IMR-90 (cell line): ENCODE data around the gene WNT3. TPM values are rescaled to one million over a fixed set of nuclear protein-coding genes. Genes with fewer than 3 reads are reported as not detected.
A peak's percentile ranks its signal among the peaks of the same experiment; 100 is the strongest.

Experiments
- ATAC-seq: fragments of 200-7000 bp; cut with Tn5 transposase; 2 replicates; pipeline ENCODE4 v1.9.1; 2020; ENCODE audit warnings: low read depth, mild to moderate bottlenecking, moderate library complexity
- BruUV-seq: library from RNA; stranded (reverse); fragments of 400-500 nt; replicated peaks from 2 replicates; lab custom pipeline; 2021; lab: Mats Ljungman, UMichigan
- CTCF ChIA-PET: fragments of 300-600 bp; formaldehyde crosslinking; extraction: SDS; loops from one replicate; lab custom pipeline; 2021; ENCODE audit warnings: antibody characterized with exemption; lab: Yijun Ruan, JAX
- POLR2A ChIA-PET: fragments of 300-600 bp; sonication (Branson Sonifier 250); formaldehyde crosslinking; loops from one replicate; lab custom pipeline; 2022; ENCODE audit warnings: antibody characterized with exemption; ENCODE audit not compliant: unreplicated experiment; lab: Charles Lee
- DNase-seq: peaks from one replicate; pipeline ENCODE4 v3.0.0; 2013
- H2AFZ ChIP-seq: replicated peaks from 2 replicates; pipeline ENCODE3; 2013; ENCODE audit warnings: low read length, mild to moderate bottlenecking; ENCODE audit not compliant: poor library complexity
- H2AK5ac ChIP-seq: 2 replicates; pipeline ENCODE4 v1.6.1; 2013; ENCODE audit warnings: low read depth, low read length, inconsistent platforms
- H2AK9ac ChIP-seq: replicated peaks from 2 replicates; pipeline ENCODE3; 2013; ENCODE audit warnings: mild to moderate bottlenecking, low read depth, low read length, moderate library complexity; ENCODE audit not compliant: poor library complexity
- H2BK120ac ChIP-seq: 2 replicates; pipeline ENCODE4 v1.6.1; 2013; ENCODE audit warnings: low read depth, low read length, inconsistent platforms
- H2BK15ac ChIP-seq: 3 replicates; pipeline ENCODE4 v1.6.1; 2013; ENCODE audit warnings: low read depth, low read length, inconsistent platforms
- H2BK20ac ChIP-seq: 2 replicates; pipeline ENCODE4 v1.6.1; 2013; ENCODE audit warnings: low read depth, mild to moderate bottlenecking, inconsistent platforms, low read length, moderate library complexity
- H2BK5ac ChIP-seq: 2 replicates; pipeline ENCODE4 v1.6.1; 2013; ENCODE audit warnings: mild to moderate bottlenecking, low read depth, low read length, inconsistent platforms; ENCODE audit not compliant: poor library complexity, severe bottlenecking
- H3K14ac ChIP-seq: replicated peaks from 2 replicates; pipeline ENCODE4 v1.6.1; 2013; ENCODE audit warnings: low read depth, low read length, inconsistent platforms
- H3K18ac ChIP-seq: 2 replicates; pipeline ENCODE4 v1.6.1; 2013; ENCODE audit warnings: low read depth, low read length, control low read depth
- H3K23ac ChIP-seq: 2 replicates; pipeline ENCODE4 v1.6.1; 2013; ENCODE audit warnings: low read depth, low read length, inconsistent platforms
- H3K27ac ChIP-seq: 2 replicates; pipeline ENCODE4 v1.5.1; 2013; ENCODE audit warnings: mild to moderate bottlenecking, control low read depth, low read length; ENCODE audit not compliant: insufficient read depth
- H3K27me3 ChIP-seq: 2 replicates; pipeline ENCODE4 v1.6.1; 2013; ENCODE audit warnings: low read length; ENCODE audit not compliant: control insufficient read depth, insufficient read depth
- H3K36me3 ChIP-seq: 2 replicates; pipeline ENCODE4 v1.6.1; 2013; ENCODE audit warnings: low read length, mixed read lengths; ENCODE audit not compliant: control insufficient read depth, insufficient read depth
- H3K4ac ChIP-seq: 2 replicates; pipeline ENCODE4 v1.6.1; 2013; ENCODE audit warnings: low read depth, low read length, inconsistent platforms
- H3K4me1 ChIP-seq: 2 replicates; pipeline ENCODE4 v1.6.1; 2013; ENCODE audit warnings: low read length, mixed read lengths; ENCODE audit not compliant: control insufficient read depth, insufficient read depth
- H3K4me2 ChIP-seq: 2 replicates; pipeline ENCODE4 v1.6.1; 2013; ENCODE audit warnings: low read depth, mild to moderate bottlenecking, control low read depth, low read length, moderate library complexity
- H3K4me3 ChIP-seq: 2 replicates; pipeline ENCODE4 v1.5.1; 2013; ENCODE audit warnings: low read depth, mild to moderate bottlenecking, control low read depth, low read length, moderate library complexity; ENCODE audit not compliant: insufficient read depth
- H3K56ac ChIP-seq: 2 replicates; pipeline ENCODE4 v1.6.1; 2013; ENCODE audit warnings: low read length, inconsistent platforms; ENCODE audit not compliant: insufficient read depth; ENCODE audit errors: extremely low read depth
- H3K79me1 ChIP-seq, 2 experiments: 2 replicates each; pipeline ENCODE4 v1.6.1; 2013; ENCODE audit warnings: low read length in 2 of 2, inconsistent platforms in 1 of 2, low read depth in 1 of 2
- H3K9ac ChIP-seq: 2 replicates; pipeline ENCODE4 v1.6.1; 2013; ENCODE audit warnings: low read depth, low read length, control low read depth
- H3K9me1 ChIP-seq: 2 replicates; pipeline ENCODE4 v1.6.1; 2013; ENCODE audit warnings: low read length, inconsistent platforms; ENCODE audit not compliant: insufficient read depth
- H3K9me3 ChIP-seq: 2 replicates; pipeline ENCODE4 v1.6.1; 2013; ENCODE audit warnings: low read length; ENCODE audit not compliant: control insufficient read depth, insufficient read depth
- H4K20me1 ChIP-seq: 2 replicates; pipeline ENCODE4 v1.6.1; 2013; ENCODE audit warnings: low read length, inconsistent platforms; ENCODE audit not compliant: insufficient read depth
- H4K5ac ChIP-seq: 2 replicates; pipeline ENCODE4 v1.6.1; 2013; ENCODE audit warnings: mild to moderate bottlenecking, low read depth, low read length, control low read depth
- H4K8ac ChIP-seq, 2 experiments: 2 replicates each; pipeline ENCODE4 v1.6.1; 2013; ENCODE audit warnings: low read depth in 2 of 2, low read length in 2 of 2, control low read depth in 1 of 2, inconsistent platforms in 1 of 2
- H4K91ac ChIP-seq: 2 replicates; pipeline ENCODE4 v1.6.1; 2013; ENCODE audit warnings: low read depth, low read length, inconsistent platforms; ENCODE audit not compliant: insufficient read depth
- BHLHE40 ChIP-seq: fragments of 150-350 bp; IDR thresholded peaks from 2 replicates; pipeline ENCODE4 v1.6.1; 2016; ENCODE audit warnings: mild to moderate bottlenecking, low read depth, low read length
- CEBPB ChIP-seq: IDR thresholded peaks from 2 replicates; pipeline ENCODE4 v1.6.1; 2012; ENCODE audit warnings: low read depth, low read length, improper control_type of control experiment
- CHD1 ChIP-seq: IDR thresholded peaks from 2 replicates; pipeline ENCODE4 v1.6.1; 2012; ENCODE audit warnings: low read depth, low read length, improper control_type of control experiment
- CTCF ChIP-seq: conservative IDR thresholded peaks from 2 replicates; pipeline ENCODE4 v1.5.1; 2012; ENCODE audit warnings: mild to moderate bottlenecking, low read depth, low read length, improper control_type of control experiment
- ELK1 ChIP-seq: fragments of 150-350 bp; IDR thresholded peaks from 2 replicates; pipeline ENCODE4 v1.6.1; 2016; ENCODE audit warnings: low read depth, mild to moderate bottlenecking, low read length, moderate library complexity, borderline replicate concordance
- FOS ChIP-seq: fragments of 150-350 bp; IDR thresholded peaks from 2 replicates; pipeline ENCODE4 v1.6.1; 2016; ENCODE audit warnings: low read depth, low read length
- MAFK ChIP-seq: IDR thresholded peaks from 2 replicates; pipeline ENCODE4 v1.6.1; 2012; ENCODE audit warnings: low read depth, low read length, improper control_type of control experiment
- MAZ ChIP-seq: IDR thresholded peaks from 2 replicates; pipeline ENCODE4 v1.6.1; 2012; ENCODE audit warnings: low read depth, mild to moderate bottlenecking, low read length, improper control_type of control experiment, moderate library complexity, borderline replicate concordance
- MXI1 ChIP-seq: IDR thresholded peaks from 2 replicates; pipeline ENCODE4 v1.6.1; 2012; ENCODE audit warnings: low read depth, mild to moderate bottlenecking, low read length, moderate library complexity, borderline replicate concordance
- RAD21 ChIP-seq: IDR thresholded peaks from 2 replicates; pipeline ENCODE4 v1.6.1; 2012; ENCODE audit warnings: low read length, improper control_type of control experiment
- RCOR1 ChIP-seq: IDR thresholded peaks from 2 replicates; pipeline ENCODE4 v1.6.1; 2012; ENCODE audit warnings: mild to moderate bottlenecking, low read length, improper control_type of control experiment; ENCODE audit not compliant: insufficient replicate concordance
- RFX5 ChIP-seq: IDR thresholded peaks from 2 replicates; pipeline ENCODE4 v1.8.0; 2012; ENCODE audit warnings: low read depth, mild to moderate bottlenecking, low read length, moderate library complexity
- SMC3 ChIP-seq: fragments of 150-350 bp; IDR thresholded peaks from 2 replicates; pipeline ENCODE4 v1.6.1; 2016; ENCODE audit warnings: low read depth, mild to moderate bottlenecking, antibody characterized with exemption, low read length, moderate library complexity
- USF2 ChIP-seq: fragments of 150-350 bp; IDR thresholded peaks from 2 replicates; pipeline ENCODE4 v1.6.1; 2017; ENCODE audit warnings: mild to moderate bottlenecking, antibody characterized with exemption, low read length, low read depth
- WGBS, 2 experiments: methylation state at CpG; one replicate each; pipeline versions ENCODE4 v1.1.5 to v1.1.7; 2013; ENCODE audit warnings: missing lambda C conversion rate in 2 of 2; ENCODE audit not compliant: insufficient read length in 1 of 2; ENCODE audit errors: extremely low coverage in 2 of 2; 5-methylcytosine and 5-hydroxymethylcytosine counted together
- dilution Hi-C: fragments of 300-500 bp; cut with HindIII; formaldehyde crosslinking; loops from one replicate; pipeline ENCODE4 v1.14.3; 2018; ENCODE audit warnings: low sequenced_read_pairs; ENCODE audit not compliant: unreplicated experiment
- in situ Hi-C: fragments of 300-500 bp; cut with MboI; formaldehyde crosslinking; loops from 3 replicates; pipeline ENCODE4 v1.14.3; 2019; ENCODE audit warnings: low sequenced_read_pairs, inconsistent platforms, mixed read lengths
- intact Hi-C: fragments of 100-400 bp; cut with micrococcal nuclease; formaldehyde crosslinking; loops from 2 replicates; pipeline ENCODE4 v1.10.0; 2022
- polyA plus RNA-seq, 3 experiments: library from polyadenylated mRNA; depleted of rRNA; stranded (reverse); fragments of >200 nt; gene quantifications; 2 replicates each; pipeline ENCODE4 v1.2.3, GENCODE V29; 2012; ENCODE audit warnings: low replicate concordance in 1 of 3
- total RNA-seq: library from RNA; depleted of rRNA; stranded (reverse); fragments of >200 nt; gene quantifications from 2 replicates; pipeline ENCODE4 v1.2.3, GENCODE V29; 2012

Gene WNT3
- total and polyA plus RNA-seq, 2 of the 4 experiments (the other 2 are of a cell fraction), result 0.72 to 1.0 TPM

GRCh38 chr17:46730679-46731078 is 87.8 kb downstream of the WNT3 start:
- H2BK15ac ChIP-seq, result no peak overlapping the region
- TF ChIP-seq BHLHE40 (no peak), MXI1 (no peak), RFX5 (no peak), FOS (no peak), RAD21 (no peak), ELK1 (no peak), MAZ (no peak), MAFK (no peak), CEBPB (no peak), CHD1 (no peak), SMC3 (no peak), RCOR1 (no peak), USF2 (no peak), CTCF (no peak)
- no peak overlapping the region for H3K18ac ChIP-seq
- H4K8ac ChIP-seq, result no peak overlapping the region
- H2AK5ac ChIP-seq, result no peak overlapping the region
- DNase-seq (no peak), ATAC-seq (no peak)
- POLR2A ChIA-PET, result no interaction called here
- 0 out of 2 replicates have a peak overlapping the region, but pooled peaks have one; percentile 7 for H3K14ac ChIP-seq
- H4K20me1 ChIP-seq, result no peaks in the 10 kb centered on the region
- H2BK120ac ChIP-seq, result no peak overlapping the region
- CTCF ChIA-PET, result interaction anchor here (0.5 kb wide), 1 partner anchor 19 kb away, joined by 3 read pairs; no protein-coding TSS in a partner anchor
- no peak overlapping the region for H3K56ac ChIP-seq
- no peak overlapping the region for H3K27ac ChIP-seq
- H3K4me2 ChIP-seq, result no peak overlapping the region
- H3K4me1 ChIP-seq, result peaks cover 8% of the 10 kb centered on the region; the same call in 1 of the 2 replicates
- H2AFZ ChIP-seq, result no peak overlapping the region
- H3K36me3 ChIP-seq, result peaks cover 5% of the 10 kb centered on the region
- no peaks in the 10 kb centered on the region for H3K9me3 ChIP-seq
- no peak overlapping the region for H4K5ac ChIP-seq
- intact Hi-C loops, result no loop called here
- H4K91ac ChIP-seq, result no peak overlapping the region
- no peak overlapping the region for H2BK20ac ChIP-seq
- dilution Hi-C loops, result no loop called here
- H3K4ac ChIP-seq, result no peak overlapping the region
- WGBS, 2 experiments, result no CpG with 5 or more reads among the region's 1 CpG
- in situ Hi-C loops, result loop anchor here (25.0 kb wide), 1 partner anchor 1143 kb away; no protein-coding TSS in a partner anchor
- no TSS peak for BruUV-seq
- H3K79me1 ChIP-seq, result no peaks in the 10 kb centered on the region; a peak in 1 of 4 replicates
- H3K4me3 ChIP-seq, result no peak overlapping the region
- no peak overlapping the region for H2AK9ac ChIP-seq
- H3K27me3 ChIP-seq, result no peaks in the 10 kb centered on the region
- H3K23ac ChIP-seq, result no peak overlapping the region
- peaks cover 8% of the 10 kb centered on the region; the same call in 1 of the 2 replicates for H3K9me1 ChIP-seq
- H3K9ac ChIP-seq, result no peak overlapping the region
- H2BK5ac ChIP-seq, result no peak overlapping the region
